Smooth muscle cell (in vitro differentiated cells): Measurements from ENCODE around the gene ALPP. TPM values are rescaled to one million over a fixed set of nuclear protein-coding genes. Genes with fewer than 3 reads are reported as not detected.
"Not testable (repeated sequence)": the region's sequence is repeated elsewhere in the genome, so short reads cannot be mapped to it uniquely, and the experiment has no call there.

Source experiments
- DNase-seq: peaks from one replicate; lab custom pipeline; 2025; ENCODE audit not compliant: unreplicated experiment; lab: John Stamatoyannopoulos, UW
- H2AFZ ChIP-seq: fragments of 200-600 bp; sonication (generic); 2 replicates; pipeline ENCODE4 v1.6.0; 2016; ENCODE audit warnings: antibody characterized with exemption, low read depth, mild to moderate bottlenecking
- H3F3A ChIP-seq: fragments of 200-600 bp; sonication (generic); 2 replicates; pipeline ENCODE4 v1.6.0; 2017; ENCODE audit warnings: antibody characterized with exemption, low read depth
- H3K27ac ChIP-seq: fragments of 200-600 bp; sonication (generic); 2 replicates; pipeline ENCODE4 v1.5.1; 2016; ENCODE audit warnings: low read depth, mild to moderate bottlenecking
- H3K27me3 ChIP-seq: fragments of 200-600 bp; sonication (generic); 2 replicates; pipeline ENCODE4 v1.6.1; 2016; ENCODE audit warnings: low read depth, mild to moderate bottlenecking
- H3K36me3 ChIP-seq: fragments of 200-600 bp; sonication (generic); 2 replicates; pipeline ENCODE4 v1.5.1; 2016; ENCODE audit warnings: low read depth
- H3K4me1 ChIP-seq: fragments of 200-600 bp; sonication (generic); 2 replicates; pipeline ENCODE4 v1.5.1; 2016; ENCODE audit warnings: low read depth
- H3K4me2 ChIP-seq: fragments of 200-600 bp; sonication (generic); 2 replicates; pipeline ENCODE4 v1.6.0; 2016; ENCODE audit warnings: mild to moderate bottlenecking
- H3K4me3 ChIP-seq: fragments of 200-600 bp; sonication (generic); 2 replicates; pipeline ENCODE4 v1.5.1; 2016; ENCODE audit warnings: mild to moderate bottlenecking
- H3K79me2 ChIP-seq: fragments of 200-600 bp; sonication (generic); 2 replicates; pipeline ENCODE4 v1.6.0; 2016; ENCODE audit warnings: low read depth, mild to moderate bottlenecking
- H3K9ac ChIP-seq: fragments of 200-600 bp; sonication (generic); 2 replicates; pipeline ENCODE4 v1.6.0; 2016; ENCODE audit warnings: low read depth
- H3K9me3 ChIP-seq: fragments of 200-600 bp; sonication (generic); replicated peaks from 2 replicates; pipeline ENCODE4 v1.5.1; 2016; ENCODE audit warnings: low read depth
- H4K20me1 ChIP-seq: fragments of 200-600 bp; sonication (generic); 2 replicates; pipeline ENCODE4 v1.6.0; 2016; ENCODE audit warnings: low read depth
- CTCF ChIP-seq: fragments of 200-600 bp; sonication (generic); IDR thresholded peaks from 2 replicates; pipeline ENCODE4 v1.5.1; 2017; ENCODE audit warnings: borderline replicate concordance, mild to moderate bottlenecking, antibody characterized with exemption; ENCODE audit not compliant: insufficient read depth, poor library complexity, severe bottlenecking
- WGBS: methylation state at CpG from one replicate; pipeline ENCODE4 v1.1.7; 2016; ENCODE audit warnings: low lambda C conversion rate; 5-methylcytosine and 5-hydroxymethylcytosine counted together
- polyA plus RNA-seq: library from polyadenylated mRNA; unstranded; fragments of >200 nt; fragmentation: Nextera tagmentation; extraction: Ambion mirVana; gene quantifications from 2 replicates; pipeline ENCODE4 v1.2.1, GENCODE V29; 2016
- total RNA-seq: library from RNA; depleted of rRNA; stranded (reverse); fragments of >200 nt; gene quantifications from 2 replicates; pipeline ENCODE4 v1.2.3, GENCODE V29; 2014

ALPP gene
- total and polyA plus RNA-seq, 2 experiments from 2014 or later: 0.22 TPM; not detected in 1

- Histone ChIP-seq H3K9me3 (no peaks in the 10 kb centered on the region), H3K4me3 (no peak overlapping the region), H3K4me2 (no peak overlapping the region), H4K20me1 (no peaks in the 10 kb centered on the region), H3K9ac (no peak overlapping the region), H3K27me3 (no peaks in the 10 kb centered on the region), H3K79me2 (no peaks in the 10 kb centered on the region), H3F3A (no peaks in the 10 kb centered on the region), H3K4me1 (no peaks in the 10 kb centered on the region), H3K27ac (no peak overlapping the region), H2AFZ (no peak overlapping the region), H3K36me3 (no peaks in the 10 kb centered on the region)
- DNase-seq: no peak
- WGBS: 73% methylated on average over 7 of the region's 7 CpGs
- TF ChIP-seq CTCF: no peak
Observed at GRCh38 chr2:232367016-232367415, 11.5 kb upstream of the ALPP start.

GRCh38 chr2:232367591-232368233, 10.8 kb upstream of the ALPP start:
- TF ChIP-seq CTCF: peak; percentile 22
- no peak overlapping the region for H3K27ac ChIP-seq
- H3K79me2 ChIP-seq: no peaks in the 10 kb centered on the region
- no peaks in the 10 kb centered on the region for H4K20me1 ChIP-seq
- H3K36me3 ChIP-seq: no peaks in the 10 kb centered on the region
- H3F3A ChIP-seq: no peaks in the 10 kb centered on the region
- H3K9me3 ChIP-seq: no peaks in the 10 kb centered on the region
- no peaks in the 10 kb centered on the region for H3K27me3 ChIP-seq
- no peak for DNase-seq
- H3K4me3 ChIP-seq: no peak overlapping the region
- 81% methylated on average over 12 of the region's 13 CpGs for WGBS
- no peak overlapping the region for H3K4me2 ChIP-seq
- H3K4me1 ChIP-seq: no peaks in the 10 kb centered on the region
- no peak overlapping the region for H3K9ac ChIP-seq
- H2AFZ ChIP-seq: no peak overlapping the region

GRCh38 chr2:232368311-232368731, 10.2 kb upstream of the ALPP start:
- 78% methylated on average over 15 of the region's 15 CpGs for WGBS
- Histone ChIP-seq H3K9ac (no peak overlapping the region), H3K27me3 (no peaks in the 10 kb centered on the region), H3K27ac (no peak overlapping the region), H3K36me3 (no peaks in the 10 kb centered on the region), H3K4me3 (no peak overlapping the region), H3K4me2 (no peak overlapping the region), H3K9me3 (no peaks in the 10 kb centered on the region), H2AFZ (no peak overlapping the region), H3K4me1 (no peaks in the 10 kb centered on the region), H3K79me2 (no peaks in the 10 kb centered on the region), H4K20me1 (no peaks in the 10 kb centered on the region), H3F3A (no peaks in the 10 kb centered on the region)
- no peak for DNase-seq
- TF ChIP-seq CTCF: no peak

GRCh38 chr2:232369126-232369951, 9.2 kb upstream of the ALPP start:
- H3K4me1 ChIP-seq: no peaks in the 10 kb centered on the region
- 87% methylated on average over 14 of the region's 15 CpGs for WGBS
- H4K20me1 ChIP-seq: no peaks in the 10 kb centered on the region
- no peaks in the 10 kb centered on the region for H3K9me3 ChIP-seq
- H3F3A ChIP-seq: no peaks in the 10 kb centered on the region
- no peaks in the 10 kb centered on the region for H3K27me3 ChIP-seq
- no peak overlapping the region for H3K9ac ChIP-seq
- no peak overlapping the region for H3K4me2 ChIP-seq
- H3K27ac ChIP-seq: no peak overlapping the region
- no peak overlapping the region for H3K4me3 ChIP-seq
- TF ChIP-seq CTCF: no peak
- H3K79me2 ChIP-seq: no peaks in the 10 kb centered on the region
- DNase-seq: no peak
- no peak overlapping the region for H2AFZ ChIP-seq
- no peaks in the 10 kb centered on the region for H3K36me3 ChIP-seq

- 75% methylated on average over 12 of the region's 12 CpGs for WGBS
Observed at GRCh38 chr2:232370007-232370406, 8.5 kb upstream of the ALPP start.

More at GRCh38 chr2:232370007-232370406, 8.5 kb upstream of the ALPP start:
- H4K20me1 ChIP-seq, H3K9ac ChIP-seq, H3K79me2 ChIP-seq, H3K27me3 ChIP-seq, DNase-seq, H3K4me2 ChIP-seq, H3K9me3 ChIP-seq, H3K4me3 ChIP-seq, H3K4me1 ChIP-seq, H3K27ac ChIP-seq, H3F3A ChIP-seq, H3K36me3 ChIP-seq, H2AFZ ChIP-seq: not testable (repeated sequence)
